GM10266 (cell line): ENCODE data around the gene KIF15.

ENCODE experiments used
- DNase-seq: peaks from one replicate; pipeline ENCODE4 v3.0.0; 2012; ENCODE audit errors: extremely low spot score
- TF ChIP-seq, protein P1 (sequence below): IDR thresholded peaks from 2 replicates; pipeline ENCODE4 v1.5.1; 2012; ENCODE audit warnings: mild to moderate bottlenecking, low read depth; ENCODE audit not compliant: control insufficient read depth, insufficient read depth; ENCODE audit errors: missing control alignments

Gene KIF15

DNA sequence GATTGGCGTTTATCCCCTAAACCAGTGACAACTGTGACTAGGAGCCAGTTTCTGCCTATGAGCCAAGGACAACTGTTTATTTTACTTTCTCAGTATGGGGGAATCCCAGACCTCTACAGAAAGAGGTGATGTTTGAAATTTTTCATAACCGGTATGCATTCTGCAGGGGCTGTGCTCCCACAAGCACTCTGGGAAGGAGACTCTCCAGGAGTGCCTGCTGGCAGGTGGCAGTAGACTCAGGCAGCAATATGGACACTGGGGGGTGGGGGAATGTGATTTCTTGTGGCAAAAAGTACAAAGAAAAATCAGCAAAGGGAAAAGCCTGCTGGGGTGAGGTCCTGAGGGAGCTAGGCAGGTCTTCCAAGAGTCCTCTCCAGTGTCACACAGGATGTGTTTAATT lies 118.7 kb downstream of the KIF15 start:
- TF ChIP-seq, protein P1, sequence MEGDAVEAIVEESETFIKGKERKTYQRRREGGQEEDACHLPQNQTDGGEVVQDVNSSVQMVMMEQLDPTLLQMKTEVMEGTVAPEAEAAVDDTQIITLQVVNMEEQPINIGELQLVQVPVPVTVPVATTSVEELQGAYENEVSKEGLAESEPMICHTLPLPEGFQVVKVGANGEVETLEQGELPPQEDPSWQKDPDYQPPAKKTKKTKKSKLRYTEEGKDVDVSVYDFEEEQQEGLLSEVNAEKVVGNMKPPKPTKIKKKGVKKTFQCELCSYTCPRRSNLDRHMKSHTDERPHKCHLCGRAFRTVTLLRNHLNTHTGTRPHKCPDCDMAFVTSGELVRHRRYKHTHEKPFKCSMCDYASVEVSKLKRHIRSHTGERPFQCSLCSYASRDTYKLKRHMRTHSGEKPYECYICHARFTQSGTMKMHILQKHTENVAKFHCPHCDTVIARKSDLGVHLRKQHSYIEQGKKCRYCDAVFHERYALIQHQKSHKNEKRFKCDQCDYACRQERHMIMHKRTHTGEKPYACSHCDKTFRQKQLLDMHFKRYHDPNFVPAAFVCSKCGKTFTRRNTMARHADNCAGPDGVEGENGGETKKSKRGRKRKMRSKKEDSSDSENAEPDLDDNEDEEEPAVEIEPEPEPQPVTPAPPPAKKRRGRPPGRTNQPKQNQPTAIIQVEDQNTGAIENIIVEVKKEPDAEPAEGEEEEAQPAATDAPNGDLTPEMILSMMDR: no peak
- no peak for DNase-seq

DNA sequence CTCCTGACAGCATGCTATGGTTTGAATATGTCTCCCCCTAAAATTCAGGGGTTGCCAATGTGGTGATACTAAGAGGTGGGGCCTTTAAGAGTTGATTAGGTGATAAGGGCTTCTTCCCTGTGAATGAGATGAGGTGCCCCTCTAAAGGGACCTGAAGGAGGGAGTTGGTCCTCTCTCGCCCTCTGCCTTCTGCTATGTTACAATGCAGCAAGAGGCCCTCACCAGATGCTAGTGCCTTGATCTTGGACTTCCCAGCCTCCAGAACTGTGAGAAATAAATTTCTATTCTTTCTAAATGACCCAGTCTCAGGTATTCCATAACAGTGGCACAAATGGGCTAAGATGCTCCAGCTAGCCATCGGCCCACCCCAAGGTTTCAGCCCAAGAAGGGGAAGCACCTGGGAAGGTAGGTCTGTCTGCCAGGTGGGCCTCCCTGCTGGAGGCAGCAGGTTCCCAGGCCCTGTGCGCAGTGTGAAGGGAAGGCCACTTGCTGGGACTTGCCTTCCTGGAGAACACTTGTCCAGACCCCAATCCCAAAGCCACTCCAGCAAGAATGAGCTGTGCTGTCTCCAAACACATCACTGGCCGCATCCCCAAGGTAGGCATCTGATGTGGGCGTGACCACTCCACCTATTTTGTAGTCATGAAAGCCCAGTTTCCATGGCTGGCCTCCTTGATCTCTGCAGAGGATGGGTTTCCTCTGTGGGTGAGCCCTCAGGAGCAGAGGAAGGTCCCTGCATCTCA lies 121.8 kb downstream of the KIF15 start:
- TF ChIP-seq, protein P1: peak; percentile 12
- no peak for DNase-seq

DNA sequence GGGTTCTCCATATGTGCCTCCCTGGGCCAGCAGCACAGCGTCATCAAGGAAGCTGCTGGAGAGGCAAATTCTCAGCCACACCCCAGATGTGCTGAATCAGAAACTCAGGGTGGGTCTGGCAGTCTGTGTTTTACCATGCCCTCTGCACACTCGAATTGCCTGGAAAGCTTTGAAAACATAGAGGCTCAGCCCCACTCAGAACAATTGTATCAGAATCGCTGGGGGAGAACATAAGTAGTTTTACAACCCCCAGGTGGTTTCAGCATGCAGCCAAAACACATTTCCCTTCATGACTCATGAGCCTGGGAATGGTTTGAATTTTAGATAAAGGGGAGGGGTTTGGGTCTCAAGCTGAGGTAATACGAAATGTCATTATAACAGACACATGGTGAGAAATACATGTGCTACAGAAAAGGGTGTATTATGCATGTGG lies 122.4 kb downstream of the KIF15 start:
- no peak for DNase-seq
- TF ChIP-seq, protein P1: no peak

DNA sequence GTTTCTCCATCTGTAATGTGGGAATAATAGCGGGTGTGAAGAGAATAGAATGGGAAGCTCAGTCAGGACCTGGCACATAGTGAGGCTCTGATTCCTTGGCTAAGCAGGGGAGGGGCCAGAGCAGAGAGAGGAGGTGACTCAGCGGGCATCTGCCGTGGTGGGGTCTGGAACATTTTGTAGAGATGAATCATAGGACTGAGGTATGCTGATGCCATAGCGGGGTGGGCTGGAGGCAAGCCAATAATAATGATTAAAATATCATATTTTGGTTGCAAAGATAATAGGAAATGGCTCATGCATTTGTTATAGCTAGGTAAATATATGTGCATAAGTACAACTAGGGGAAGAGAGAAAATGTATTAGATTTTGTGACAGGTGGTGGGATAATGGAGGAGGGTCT lies 124.0 kb downstream of the KIF15 start:
- TF ChIP-seq, protein P1: no peak
- no peak for DNase-seq

DNA sequence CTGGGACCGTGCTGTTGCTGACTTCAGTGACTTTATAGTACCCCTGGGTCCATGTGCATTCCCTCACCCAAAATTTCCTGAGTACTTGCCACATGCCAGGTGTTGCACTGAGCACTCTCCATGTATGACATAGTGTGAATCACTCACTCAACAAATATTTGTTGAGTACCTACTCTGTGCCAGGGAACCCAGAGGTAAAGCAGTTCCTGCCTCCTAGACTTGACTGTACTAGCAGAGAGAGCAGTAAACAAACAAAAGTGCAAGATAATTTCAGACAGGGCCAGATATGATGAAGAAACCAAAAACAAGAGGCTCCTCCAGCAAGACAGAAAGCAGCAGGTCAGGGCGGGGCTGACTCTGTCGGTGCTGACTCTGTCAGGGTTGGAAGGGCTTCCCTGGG lies 125.0 kb downstream of the KIF15 start:
- DNase-seq: no peak
- TF ChIP-seq, protein P1: no peak

DNA sequence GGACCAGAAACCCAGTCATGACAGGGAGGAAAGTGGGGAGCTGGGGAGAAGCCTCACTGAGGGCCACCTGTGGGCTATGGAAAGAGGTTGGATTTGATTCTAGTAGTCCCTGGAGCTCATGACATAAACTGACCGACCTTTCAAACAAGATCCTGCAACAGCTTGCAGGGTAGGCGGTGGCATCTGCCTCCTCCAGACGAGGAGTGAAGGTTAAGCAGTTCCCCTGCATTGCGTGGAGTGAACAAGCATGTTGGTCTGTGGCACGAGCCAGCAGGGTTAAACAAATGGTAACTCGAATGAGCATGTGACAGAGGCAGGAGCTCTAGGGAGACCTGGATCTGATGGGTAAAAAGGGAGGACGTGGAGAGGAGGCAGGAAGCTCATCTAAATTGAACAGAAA lies 125.5 kb downstream of the KIF15 start:
- no peak for DNase-seq
- TF ChIP-seq, protein P1: no peak

DNA sequence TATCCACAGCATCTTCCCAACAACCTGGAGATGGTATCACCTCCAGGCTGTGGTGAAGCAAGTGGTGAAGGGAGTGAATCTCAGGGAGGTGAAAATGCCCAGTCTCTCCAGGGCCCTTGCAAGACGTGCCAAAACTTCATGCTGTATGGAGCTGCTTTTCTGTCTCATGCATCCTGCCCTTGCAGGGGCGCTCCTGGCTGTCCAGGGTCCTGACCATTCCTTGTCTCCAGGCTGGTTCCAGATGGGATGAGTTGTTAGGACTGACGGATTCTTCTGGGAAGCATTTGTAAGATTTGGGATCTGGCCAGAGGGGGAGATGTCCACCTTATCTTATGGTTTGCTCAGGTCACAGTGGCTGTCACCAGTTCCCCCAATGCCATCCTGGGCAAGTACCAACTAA lies 128.7 kb downstream of the KIF15 start:
- TF ChIP-seq, protein P1: no peak
- DNase-seq: no peak
